ENCODE results near the gene MAGOH.

MAGOH gene

DNA sequence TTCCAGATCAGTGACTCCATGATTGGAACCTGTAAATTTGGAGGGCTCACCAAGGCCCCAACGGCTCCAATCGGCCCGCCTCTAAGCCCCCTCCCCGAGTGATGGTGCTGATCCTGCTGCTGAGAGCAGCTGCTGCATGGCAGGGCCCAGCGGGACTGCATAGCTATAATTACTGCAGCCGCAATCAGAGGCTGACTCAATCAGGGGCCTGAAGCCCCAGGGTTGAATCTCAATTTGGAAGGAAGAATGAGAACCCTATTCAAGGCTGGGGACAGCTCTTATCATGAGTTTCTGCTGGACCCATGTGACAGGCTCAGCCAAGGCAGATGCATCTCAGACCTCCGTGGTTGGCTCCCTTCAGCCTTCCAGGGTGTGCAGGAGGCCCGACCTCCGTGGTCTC is 42.8 kb upstream of the MAGOH start:
- ChIA-PET CTCF (interaction anchor here (1.6 to 13.6 kb wide), 4 partner anchors 9 to 113 kb away, joined by 4 to 338 read pairs (median 76); no protein-coding TSS in a partner anchor), POLR2A (no interaction called here)
- DNase-seq (ENCODE audit: extremely low spot score) = no peak
- TF ChIP-seq, protein P1, sequence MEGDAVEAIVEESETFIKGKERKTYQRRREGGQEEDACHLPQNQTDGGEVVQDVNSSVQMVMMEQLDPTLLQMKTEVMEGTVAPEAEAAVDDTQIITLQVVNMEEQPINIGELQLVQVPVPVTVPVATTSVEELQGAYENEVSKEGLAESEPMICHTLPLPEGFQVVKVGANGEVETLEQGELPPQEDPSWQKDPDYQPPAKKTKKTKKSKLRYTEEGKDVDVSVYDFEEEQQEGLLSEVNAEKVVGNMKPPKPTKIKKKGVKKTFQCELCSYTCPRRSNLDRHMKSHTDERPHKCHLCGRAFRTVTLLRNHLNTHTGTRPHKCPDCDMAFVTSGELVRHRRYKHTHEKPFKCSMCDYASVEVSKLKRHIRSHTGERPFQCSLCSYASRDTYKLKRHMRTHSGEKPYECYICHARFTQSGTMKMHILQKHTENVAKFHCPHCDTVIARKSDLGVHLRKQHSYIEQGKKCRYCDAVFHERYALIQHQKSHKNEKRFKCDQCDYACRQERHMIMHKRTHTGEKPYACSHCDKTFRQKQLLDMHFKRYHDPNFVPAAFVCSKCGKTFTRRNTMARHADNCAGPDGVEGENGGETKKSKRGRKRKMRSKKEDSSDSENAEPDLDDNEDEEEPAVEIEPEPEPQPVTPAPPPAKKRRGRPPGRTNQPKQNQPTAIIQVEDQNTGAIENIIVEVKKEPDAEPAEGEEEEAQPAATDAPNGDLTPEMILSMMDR (IDR thresholded peaks at IDR 0.05; ENCODE audit: control extremely low read depth, extremely low read depth, low read depth, missing control alignments) = no peak

DNA sequence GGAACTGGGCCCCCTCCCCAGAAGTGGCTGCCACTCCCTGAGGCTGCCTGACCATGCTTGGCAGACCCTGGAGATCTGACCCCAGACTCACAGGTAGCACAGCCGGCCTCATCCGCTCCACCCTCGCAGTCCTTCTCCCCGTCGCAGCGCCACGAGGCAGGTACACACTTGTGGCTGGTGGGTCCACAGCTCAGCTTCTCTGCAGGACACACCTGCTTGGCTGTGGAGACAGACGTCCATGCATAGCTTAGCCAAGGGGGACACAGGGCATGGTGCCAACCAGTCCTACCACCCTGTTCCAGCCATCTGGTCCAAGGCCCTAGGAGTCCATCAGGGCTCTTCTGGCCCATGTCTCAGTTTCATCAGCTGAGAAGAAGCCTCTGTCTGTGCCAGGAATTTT is 42.2 kb upstream of the MAGOH start:
- ChIA-PET CTCF (interaction anchor here (1.1 to 13.6 kb wide), 5 partner anchors 9 to 473 kb away, joined by 3 to 338 read pairs (median 74); no protein-coding TSS in a partner anchor), POLR2A (no interaction called here)
- TF ChIP-seq, protein P1 (IDR thresholded peaks at IDR 0.05; ENCODE audit: control extremely low read depth, extremely low read depth, low read depth, missing control alignments) = no peak
- DNase-seq (ENCODE audit: extremely low spot score) = no peak

DNA sequence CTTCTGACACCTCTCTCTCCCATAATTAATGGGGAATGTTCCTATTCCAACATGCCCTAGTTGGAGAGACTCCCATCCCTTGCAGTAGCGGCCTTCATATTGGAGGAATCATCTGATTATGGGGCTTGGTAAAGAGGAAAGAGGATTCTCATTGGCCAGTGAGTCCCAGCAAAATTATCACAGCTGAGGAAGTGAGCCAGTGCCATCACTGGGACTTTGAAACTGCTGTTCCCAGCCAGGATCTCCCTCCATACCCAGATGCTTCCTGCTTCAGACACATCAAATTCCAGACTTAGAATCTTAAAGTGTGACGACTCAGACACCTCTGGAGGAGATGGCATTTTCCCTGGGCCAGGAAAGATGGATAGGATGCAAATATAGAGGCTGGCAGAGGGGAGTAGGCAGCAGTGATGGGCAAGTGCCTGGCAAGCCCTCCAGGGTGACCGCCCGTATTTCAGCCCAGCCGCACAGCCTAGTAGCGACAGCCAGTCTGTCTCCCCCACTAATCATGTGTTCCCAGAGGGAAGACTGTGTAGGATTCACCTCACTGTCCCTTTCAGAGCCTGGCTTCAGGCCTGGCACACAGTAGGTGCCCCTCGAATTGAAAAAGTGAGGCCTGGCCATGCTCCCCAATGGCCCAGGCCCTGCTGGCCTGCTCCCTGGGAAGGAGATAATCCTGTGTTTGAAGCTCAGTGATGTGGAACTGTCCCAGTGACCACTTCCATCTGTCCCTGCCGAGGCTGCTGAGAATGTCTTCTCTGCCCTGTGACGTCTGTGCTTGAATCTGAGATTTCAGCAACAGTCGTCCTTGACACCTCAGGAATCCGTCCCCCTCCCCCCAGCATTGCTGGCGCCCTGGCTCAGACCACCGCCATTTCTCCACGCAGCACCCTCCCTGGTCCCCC is 41.2 kb upstream of the MAGOH start:
- DNase-seq (ENCODE audit: extremely low spot score) = no peak
- POLR2A ChIA-PET = no interaction called here
- CTCF ChIA-PET = interaction anchor here (1.0 to 13.6 kb wide), 11 partner anchors 10 to 1324 kb away, joined by 3 to 338 read pairs (median 11); no protein-coding TSS in a partner anchor
- TF ChIP-seq, protein P1 (IDR thresholded peaks at IDR 0.05; ENCODE audit: control extremely low read depth, extremely low read depth, low read depth, missing control alignments) = no peak

DNA sequence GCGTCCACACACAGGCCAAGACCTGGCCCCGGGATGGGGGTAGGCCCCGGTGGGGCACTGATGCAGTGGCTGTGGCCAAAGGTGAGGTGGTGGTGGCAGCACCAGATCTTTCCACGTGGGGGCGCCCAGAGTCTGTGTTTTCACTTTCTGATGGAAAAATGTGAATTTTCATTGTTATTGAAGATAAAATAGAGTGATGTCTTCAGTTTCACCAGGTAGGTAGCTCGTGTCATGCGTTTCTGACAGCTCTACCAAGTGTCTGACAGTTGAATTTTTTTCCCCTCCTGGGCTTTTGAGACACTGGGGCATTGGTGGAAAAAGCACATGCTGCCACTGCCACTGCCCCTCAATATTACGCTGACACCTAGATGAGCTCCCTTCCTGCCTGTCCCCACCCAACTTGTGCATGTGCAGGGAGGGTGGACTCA is 40.0 kb upstream of the MAGOH start:
- TF ChIP-seq, protein P1 (IDR thresholded peaks at IDR 0.05; ENCODE audit: control extremely low read depth, extremely low read depth, low read depth, missing control alignments) = peak; percentile 90
- peak; percentile 83 for DNase-seq (ENCODE audit: extremely low spot score)
- CTCF ChIA-PET = interaction anchor here (0.7 to 13.6 kb wide), 28 partner anchors 8 to 1322 kb away, joined by 3 to 338 read pairs (median 4); no protein-coding TSS in a partner anchor
- POLR2A ChIA-PET = interaction anchor here (0.7 kb wide), 2 partner anchors 43 to 112 kb away, joined by 4 read pairs; no protein-coding TSS in a partner anchor

DNA sequence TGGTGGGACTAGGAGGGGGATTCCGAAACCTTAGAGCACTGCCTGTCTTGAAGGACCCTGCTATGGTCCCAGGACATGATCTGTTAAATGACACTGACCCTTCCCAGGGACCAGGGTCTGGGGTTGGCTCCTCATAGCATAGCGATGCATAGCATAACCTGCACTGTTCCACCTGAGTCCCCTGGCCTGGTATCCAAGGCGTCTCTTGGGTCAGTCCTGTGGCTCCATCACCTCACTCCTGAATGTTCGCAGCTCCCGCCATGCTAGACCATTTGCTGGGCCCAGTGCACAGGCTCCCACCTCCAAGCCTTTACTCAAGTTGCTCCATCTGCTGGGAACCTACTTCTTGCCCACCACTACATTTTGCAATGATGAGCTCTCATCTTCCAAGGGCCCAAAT is 39.0 kb upstream of the MAGOH start:
- ChIA-PET CTCF (interaction anchor here (0.8 to 13.6 kb wide), 12 partner anchors 12 to 671 kb away, joined by 3 to 338 read pairs (median 6); no protein-coding TSS in a partner anchor), POLR2A (no interaction called here)
- TF ChIP-seq, protein P1 (IDR thresholded peaks at IDR 0.05; ENCODE audit: control extremely low read depth, extremely low read depth, low read depth, missing control alignments) = no peak
- DNase-seq (ENCODE audit: extremely low spot score) = no peak

DNA sequence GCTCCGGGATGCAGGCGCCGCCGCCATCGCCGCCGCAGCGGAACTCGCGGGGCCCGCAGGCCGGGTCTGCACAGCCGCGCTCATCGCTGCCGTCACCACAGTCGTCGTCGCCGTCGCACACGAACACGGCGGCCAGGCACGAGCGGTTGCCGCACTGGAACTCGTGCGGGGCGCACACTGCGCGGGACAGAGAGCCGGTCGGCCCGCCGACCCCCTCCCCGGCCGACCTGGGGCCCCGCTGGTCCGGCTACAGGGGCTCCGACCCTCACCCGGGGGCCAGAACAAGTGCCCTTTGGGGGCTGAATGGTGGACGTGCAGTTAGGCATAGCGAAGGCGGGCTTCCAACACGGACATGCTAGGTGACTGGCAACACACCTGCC is 38.6 kb upstream of the MAGOH start:
- TF ChIP-seq, protein P1 (IDR thresholded peaks at IDR 0.05; ENCODE audit: control extremely low read depth, extremely low read depth, low read depth, missing control alignments) = no peak
- ChIA-PET POLR2A (no interaction called here), CTCF (interaction anchor here (1.1 to 13.6 kb wide), 9 partner anchors 13 to 672 kb away, joined by 3 to 338 read pairs (median 11); no protein-coding TSS in a partner anchor)
- no peak for DNase-seq (ENCODE audit: extremely low spot score)
